ENCODE data around the gene USP16.

Gene USP16

GRCh38 chr21:29084372-29084771, 59.9 kb downstream of the USP16 start:
- no peak for DNase-seq

GRCh38 chr21:29085106-29085752, 60.8 kb downstream of the USP16 start:
- DNase-seq, result no peak

- no peak for DNase-seq
These were observed 66.6 kb downstream of the USP16 start for GRCh38 chr21:29091033-29091432.

- DNase-seq, result no peak
These were observed 67.9 kb downstream of the USP16 start for GRCh38 chr21:29092102-29092959.

- DNase-seq, result no peak
These were observed 71.9 kb downstream of the USP16 start for GRCh38 chr21:29096218-29097015.

GRCh38 chr21:29098156-29098555, 73.7 kb downstream of the USP16 start:
- no peak for DNase-seq

GRCh38 chr21:29102791-29103257, 78.4 kb downstream of the USP16 start:
- DNase-seq, result no peak
